Gastroesophageal sphincter (tissue), 3 donors: ENCODE measurements around the gene STX4.

Experiments used
- CTCF ChIP-seq, 4 experiments: fragments of 200-600 bp in 2 of 4; fragments of 450-650 bp in 2 of 4; sonication (generic) in 1 of 4; IDR thresholded peaks; one replicate each; pipeline ENCODE4 v1.5.1; 2017 to 2019; ENCODE audit warnings: antibody characterized with exemption in 4 of 4, mild to moderate bottlenecking in 2 of 4, moderate library complexity in 2 of 4
- EP300 ChIP-seq: sonication (generic); formaldehyde crosslinking; IDR thresholded peaks from one replicate; pipeline ENCODE4 v1.6.1; 2017; ENCODE audit warnings: antibody characterized with exemption, mild to moderate bottlenecking
- POLR2A ChIP-seq, 2 donors: fragments of 450-650 bp; IDR thresholded peaks; one replicate each; pipeline ENCODE4 v1.6.1; 2017; ENCODE audit warnings: antibody characterized with exemption in 2 of 2, mild to moderate bottlenecking in 2 of 2, moderate library complexity in 1 of 2
- POLR2AphosphoS5 ChIP-seq: sonication (generic); formaldehyde crosslinking; IDR thresholded peaks from one replicate; pipeline ENCODE4 v1.6.1; 2017; ENCODE audit warnings: antibody characterized with exemption

GRCh38 chr16:31083556-31083955 lies 50.2 kb downstream of the STX4 start:
- TF ChIP-seq POLR2A (IDR thresholded peaks at IDR 0.05) (no peak), EP300 (no peak), CTCF (IDR thresholded peaks at IDR 0.05) (no peak), POLR2AphosphoS5 (no peak)
